RWPE2 (cell line): Measurements from ENCODE around the gene KDM4E.
"Not testable (repeated sequence)": the region's sequence is repeated elsewhere in the genome, so short reads cannot be mapped to it uniquely, and the experiment has no call there.

ENCODE experiments used
- ATAC-seq: fragments of 200-7000 bp; cut with Tn5 transposase; 3 replicates; pipeline ENCODE4 v1.9.1; 2021; ENCODE audit warnings: low read depth
- DNase-seq: peaks from one replicate; pipeline ENCODE4 v3.0.0-alpha.2; 2020; ENCODE audit warnings: low spot score
- H3K27ac ChIP-seq: fragments of 450-650 bp; 2 replicates; pipeline ENCODE4 v1.5.1; 2017; ENCODE audit warnings: mild to moderate bottlenecking; ENCODE audit not compliant: poor library complexity, severe bottlenecking
- H3K27me3 ChIP-seq: fragments of 250-450 bp; sonication (Bioruptor Pico); 2 replicates; pipeline ENCODE4 v1.5.1; 2021; ENCODE audit warnings: mild to moderate bottlenecking, moderate library complexity; ENCODE audit not compliant: insufficient read depth, poor library complexity, severe bottlenecking
- H3K36me3 ChIP-seq: fragments of 250-450 bp; sonication (Bioruptor Pico); 2 replicates; pipeline ENCODE4 v1.5.1; 2020; ENCODE audit warnings: low read depth, mild to moderate bottlenecking, moderate library complexity
- H3K4me1 ChIP-seq: fragments of 250-450 bp; sonication (Bioruptor Pico); 2 replicates; pipeline ENCODE4 v1.5.1; 2021; ENCODE audit warnings: mild to moderate bottlenecking, moderate library complexity; ENCODE audit not compliant: insufficient read depth, poor library complexity, severe bottlenecking
- H3K4me3 ChIP-seq: fragments of 250-450 bp; sonication (Bioruptor Pico); 2 replicates; pipeline ENCODE4 v1.5.1; 2021; ENCODE audit warnings: mild to moderate bottlenecking, moderate library complexity; ENCODE audit not compliant: severe bottlenecking
- H3K9me3 ChIP-seq: fragments of 250-450 bp; sonication (Bioruptor Pico); 2 replicates; pipeline ENCODE4 v1.5.1; 2021; ENCODE audit warnings: mild to moderate bottlenecking, moderate library complexity; ENCODE audit not compliant: severe bottlenecking
- TF ChIP-seq, protein P1 (sequence below): fragments of 450-650 bp; IDR thresholded peaks from one replicate; pipeline ENCODE4 v1.5.1; 2017; ENCODE audit warnings: mild to moderate bottlenecking, moderate library complexity; ENCODE audit not compliant: poor library complexity, severe bottlenecking

The KDM4E gene

DNA sequence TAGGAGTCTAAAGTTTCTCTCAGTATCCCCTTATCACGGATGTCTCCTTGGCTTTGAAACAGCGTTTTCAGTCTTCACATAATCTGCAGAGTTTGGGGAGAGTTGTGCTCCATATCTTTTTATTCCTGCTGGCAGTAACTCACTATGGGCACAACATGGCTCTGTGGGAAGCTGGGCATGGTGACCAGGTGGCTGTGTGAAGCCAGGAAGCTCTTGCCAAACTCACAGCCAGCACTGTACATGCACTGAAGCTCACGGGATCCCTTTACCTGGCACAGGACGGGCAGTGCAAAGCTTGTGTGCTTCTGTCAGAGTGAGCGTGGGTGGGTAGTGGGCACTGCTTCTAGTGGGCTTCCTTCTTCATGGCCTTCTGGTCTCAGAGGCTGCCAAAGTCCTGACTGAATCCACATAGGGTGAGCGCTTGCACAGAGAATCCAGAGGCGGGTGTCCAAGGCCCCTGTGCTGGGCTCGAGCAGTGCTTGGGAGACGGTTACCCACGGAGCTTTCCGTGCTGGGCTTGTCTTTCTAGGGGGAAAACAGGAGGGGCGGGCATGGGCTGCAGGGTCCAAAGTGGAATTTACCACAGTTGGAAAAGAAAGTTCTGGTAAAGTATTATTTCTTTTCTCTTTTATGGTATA lies 10.8 kb upstream of the KDM4E start:
- ATAC-seq: no peak
- Histone ChIP-seq H3K27me3 (peaks cover 4% of the 10 kb centered on the region), H3K36me3 (no peaks in the 10 kb centered on the region), H3K4me3 (no peak overlapping the region), H3K4me1 (no peaks in the 10 kb centered on the region), H3K9me3 (no peaks in the 10 kb centered on the region), H3K27ac (no peak overlapping the region)
- no peak for DNase-seq
- TF ChIP-seq, protein P1, sequence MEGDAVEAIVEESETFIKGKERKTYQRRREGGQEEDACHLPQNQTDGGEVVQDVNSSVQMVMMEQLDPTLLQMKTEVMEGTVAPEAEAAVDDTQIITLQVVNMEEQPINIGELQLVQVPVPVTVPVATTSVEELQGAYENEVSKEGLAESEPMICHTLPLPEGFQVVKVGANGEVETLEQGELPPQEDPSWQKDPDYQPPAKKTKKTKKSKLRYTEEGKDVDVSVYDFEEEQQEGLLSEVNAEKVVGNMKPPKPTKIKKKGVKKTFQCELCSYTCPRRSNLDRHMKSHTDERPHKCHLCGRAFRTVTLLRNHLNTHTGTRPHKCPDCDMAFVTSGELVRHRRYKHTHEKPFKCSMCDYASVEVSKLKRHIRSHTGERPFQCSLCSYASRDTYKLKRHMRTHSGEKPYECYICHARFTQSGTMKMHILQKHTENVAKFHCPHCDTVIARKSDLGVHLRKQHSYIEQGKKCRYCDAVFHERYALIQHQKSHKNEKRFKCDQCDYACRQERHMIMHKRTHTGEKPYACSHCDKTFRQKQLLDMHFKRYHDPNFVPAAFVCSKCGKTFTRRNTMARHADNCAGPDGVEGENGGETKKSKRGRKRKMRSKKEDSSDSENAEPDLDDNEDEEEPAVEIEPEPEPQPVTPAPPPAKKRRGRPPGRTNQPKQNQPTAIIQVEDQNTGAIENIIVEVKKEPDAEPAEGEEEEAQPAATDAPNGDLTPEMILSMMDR: no peak

DNA sequence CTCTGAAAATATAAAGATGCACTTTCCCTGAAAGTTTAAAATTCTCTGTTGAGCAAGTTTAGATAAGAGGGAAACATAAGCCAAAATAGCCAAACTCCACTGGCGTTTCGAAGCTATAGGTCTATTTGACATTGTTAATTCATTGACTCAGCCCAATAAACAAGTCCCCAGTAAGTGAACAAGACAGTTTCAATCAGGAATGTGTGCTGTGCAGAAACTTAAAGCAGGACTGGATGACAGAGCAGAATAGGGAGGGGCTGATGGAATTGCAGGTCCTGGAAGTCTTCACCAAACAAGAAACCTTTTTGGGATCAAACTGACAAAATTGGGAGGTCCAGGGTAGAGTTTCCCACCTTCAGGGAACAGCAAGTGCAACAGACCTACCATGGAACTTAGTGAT lies 8.9 kb upstream of the KDM4E start:
- Histone ChIP-seq H3K27ac (no peak overlapping the region), H3K4me3 (no peak overlapping the region), H3K9me3 (no peaks in the 10 kb centered on the region), H3K36me3 (no peaks in the 10 kb centered on the region), H3K4me1 (no peaks in the 10 kb centered on the region), H3K27me3 (no peaks in the 10 kb centered on the region)
- ATAC-seq: peak; percentile 33; the same call in 1 of the 3 replicates
- TF ChIP-seq, protein P1: no peak
- no peak for DNase-seq

DNA sequence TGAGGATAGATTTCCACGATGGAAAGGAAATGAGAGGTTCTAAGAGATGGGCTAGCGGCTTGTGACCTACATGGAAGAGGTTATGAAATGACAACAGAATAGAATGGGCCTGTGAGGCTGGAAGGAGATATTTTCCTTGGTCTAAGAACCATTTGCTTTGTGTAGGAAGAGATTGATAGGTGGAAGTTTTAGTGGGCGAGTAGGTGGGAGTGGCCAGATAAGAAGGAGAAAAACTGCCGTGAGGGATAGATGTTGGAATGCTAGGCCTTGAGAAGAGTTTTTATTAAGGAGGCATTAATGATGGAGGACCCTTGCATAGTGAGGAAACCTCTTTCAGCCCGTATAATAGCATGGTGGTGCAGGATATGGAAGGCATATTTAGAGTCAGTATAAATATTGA lies 3.6 kb upstream of the KDM4E start:
- H3K9me3 ChIP-seq, H3K4me1 ChIP-seq, H3K36me3 ChIP-seq, ATAC-seq, H3K27ac ChIP-seq, H3K4me3 ChIP-seq, H3K27me3 ChIP-seq, DNase-seq: not testable (repeated sequence)

DNA sequence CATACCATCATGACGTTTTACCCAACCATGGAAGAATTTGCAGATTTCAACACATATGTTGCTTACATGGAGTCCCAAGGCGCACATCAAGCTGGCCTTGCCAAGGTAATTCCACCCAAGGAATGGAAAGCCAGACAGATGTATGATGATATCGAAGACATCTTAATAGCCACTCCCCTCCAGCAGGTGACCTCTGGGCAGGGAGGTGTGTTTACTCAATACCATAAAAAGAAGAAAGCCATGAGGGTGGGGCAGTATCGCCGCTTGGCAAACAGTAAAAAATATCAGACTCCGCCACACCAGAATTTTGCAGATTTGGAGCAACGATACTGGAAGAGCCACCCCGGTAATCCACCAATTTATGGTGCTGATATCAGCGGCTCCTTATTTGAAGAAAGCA lies 536 bp downstream of the KDM4E start:
- not testable (repeated sequence) for ATAC-seq, H3K4me1 ChIP-seq, H3K36me3 ChIP-seq, H3K27me3 ChIP-seq, H3K9me3 ChIP-seq, DNase-seq, H3K27ac ChIP-seq, H3K4me3 ChIP-seq

DNA sequence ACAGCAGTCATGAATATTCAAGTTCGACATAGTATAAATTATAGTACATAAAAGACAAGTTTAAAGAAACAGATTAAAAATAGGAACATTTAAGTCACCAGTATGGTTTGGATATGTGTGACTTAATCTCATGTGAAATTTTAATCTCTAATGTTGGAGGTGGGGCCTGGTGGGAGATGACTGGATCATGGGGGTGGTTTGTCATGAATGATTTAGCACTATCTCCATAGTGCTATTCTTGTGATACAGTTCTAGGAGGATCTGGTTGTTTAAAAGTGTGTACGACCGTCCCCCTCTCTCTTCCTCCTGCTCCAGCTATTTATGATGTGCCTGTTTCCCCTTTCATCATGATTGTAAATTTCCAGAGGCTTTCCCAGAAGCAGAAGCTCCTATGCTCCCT lies 3.3 kb downstream of the KDM4E start:
- ATAC-seq: no peak
- H3K27me3 ChIP-seq: no peaks in the 10 kb centered on the region
- H3K4me1 ChIP-seq: no peaks in the 10 kb centered on the region

DNA sequence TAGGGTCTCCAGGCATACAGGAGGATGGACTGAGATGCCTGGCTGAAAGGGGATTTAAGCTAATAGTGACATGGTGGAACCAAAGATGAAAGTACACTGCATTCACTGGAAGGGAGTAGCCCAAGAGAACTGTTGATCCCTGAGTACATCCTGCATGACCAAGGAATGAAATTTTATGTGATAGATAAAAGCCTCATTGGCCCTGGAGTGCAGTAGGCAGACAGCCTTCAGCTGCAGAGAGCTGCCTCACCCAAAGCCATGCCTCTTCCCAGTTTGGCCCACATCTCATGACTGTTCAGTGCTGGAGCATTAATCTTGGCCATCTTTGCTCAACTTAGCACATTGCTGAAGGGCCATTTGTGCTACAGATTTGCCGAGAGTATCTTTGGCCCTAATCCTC lies 8.0 kb downstream of the KDM4E start:
- Histone ChIP-seq H3K4me1 (peaks cover 5% of the 10 kb centered on the region), H3K36me3 (no peaks in the 10 kb centered on the region), H3K27ac (no peak overlapping the region), H3K4me3 (no peak overlapping the region), H3K27me3 (no peaks in the 10 kb centered on the region), H3K9me3 (no peaks in the 10 kb centered on the region)
- DNase-seq (no peak), ATAC-seq (no peak)
- TF ChIP-seq, protein P1: no peak

More for the DNA sequence above, 3.3 kb downstream of the KDM4E start:
- H3K9me3 ChIP-seq: no peaks in the 10 kb centered on the region
- H3K27ac ChIP-seq: no peak overlapping the region
- H3K4me3 ChIP-seq: no peak overlapping the region
- TF ChIP-seq, protein P1: no peak
- DNase-seq: no peak
- no peaks in the 10 kb centered on the region for H3K36me3 ChIP-seq
